ENCODE measurements around the gene NRG2. TPM values are rescaled to one million over a fixed set of nuclear protein-coding genes. Genes with fewer than 3 reads are reported as not detected.
A peak's percentile ranks its signal among the peaks of the same experiment; 100 is the strongest.

Gene NRG2
- polyA plus RNA-seq, 2 of the 4 experiments (the other 2 are of a cell fraction) = 1.0 to 1.1 TPM

- TF ChIP-seq E2F6 (IDR thresholded peaks at IDR 0.05; ENCODE audit: borderline replicate concordance, low read depth) = no peak
These were observed 203.2 kb downstream of the NRG2 start (continued) for GRCh38 chr5:139839918-139840317.

GRCh38 chr5:139839232-139839815 lies 203.8 kb downstream of the NRG2 start:
- H3K4me3 ChIP-seq = no peak overlapping the region
- no peaks in the 10 kb centered on the region for H3K9me3 ChIP-seq
- H3K4me1 ChIP-seq = no peaks in the 10 kb centered on the region
- no peak for TF ChIP-seq FOSL2 (IDR thresholded peaks at IDR 0.05)
- TF ChIP-seq FOSL2 (CRISPR knock-in tag; IDR thresholded peaks at IDR 0.05) = peak; percentile 22; the same call in 1 of the 2 replicates
- no peak for TF ChIP-seq ESRRA (IDR thresholded peaks at IDR 0.05; ENCODE audit: borderline replicate concordance, low read length)
- no peak for TF ChIP-seq CEBPB (IDR thresholded peaks at IDR 0.05)
- no peak for TF ChIP-seq MAFK (IDR thresholded peaks at IDR 0.05; ENCODE audit: partially characterized antibody)
- no peak for TF ChIP-seq EHF (CRISPR knock-in tag; IDR thresholded peaks at IDR 0.05)
- 78% methylated on average over 15 of the region's 16 CpGs for WGBS (ENCODE audit: missing lambda C conversion rate)
- DNase-seq (ENCODE audit: low read depth in 1 of 2, low spot score in 1 of 2) = no peak
- H3K4me2 ChIP-seq = no peak overlapping the region
- ATAC-seq = no peak
- no peak overlapping the region for H3K27ac ChIP-seq
- POLR2A ChIA-PET = no interaction called here
- CTCF ChIA-PET = interaction anchor here (0.7 to 5.6 kb wide), 7 partner anchors 17 to 130 kb away, joined by 3 to 43 read pairs (median 5); no protein-coding TSS in a partner anchor
- FAIRE-seq = no peak

- ChIA-PET CTCF (interaction anchor here (0.7 to 5.6 kb wide), 9 partner anchors 21 to 130 kb away, joined by 3 to 43 read pairs (median 4); no protein-coding TSS in a partner anchor), POLR2A (no interaction called here)
- TF ChIP-seq RFX5 (IDR thresholded peaks at IDR 0.05) = no peak
- whole genome bisulfite sequencing (ENCODE audit: missing lambda C conversion rate) = 54% methylated on average over 11 of the region's 12 CpGs
- FAIRE-seq (no peak), ATAC-seq (no peak), DNase-seq (ENCODE audit: low read depth in 1 of 2, low spot score in 1 of 2) (no peak)
- H3K27ac ChIP-seq = no peak overlapping the region
- H3K4me2 ChIP-seq = no peak overlapping the region
- no peaks in the 10 kb centered on the region for H3K4me1 ChIP-seq
- no peak overlapping the region for H3K4me3 ChIP-seq
- H3K9me3 ChIP-seq = no peaks in the 10 kb centered on the region
These were observed 204.5 kb downstream of the NRG2 start for GRCh38 chr5:139838381-139839197.

GRCh38 chr5:139837711-139838380 lies 205.3 kb downstream of the NRG2 start:
- 61% methylated on average over 10 of the region's 10 CpGs for WGBS (ENCODE audit: missing lambda C conversion rate)
- Histone ChIP-seq H3K4me1 (no peaks in the 10 kb centered on the region), H3K27ac (no peak overlapping the region), H3K9me3 (no peaks in the 10 kb centered on the region), H3K4me2 (no peak overlapping the region), H3K4me3 (no peak overlapping the region)
- no peak; a peak in 1 of 6 replicates for ATAC-seq
- ChIA-PET POLR2A (no interaction called here), CTCF (interaction anchor here (0.8 to 5.6 kb wide), 7 partner anchors 28 to 131 kb away, joined by 3 to 43 read pairs (median 3); no protein-coding TSS in a partner anchor)
- no peak for TF ChIP-seq CTCF (IDR thresholded peaks at IDR 0.05)
- no peak for TF ChIP-seq BCL3 (IDR thresholded peaks at IDR 0.05)
- no peak for TF ChIP-seq RFX5 (IDR thresholded peaks at IDR 0.05)
- no peak for TF ChIP-seq SMC3 (IDR thresholded peaks at IDR 0.05)
- no peak for TF ChIP-seq HOXB5 (CRISPR knock-in tag; IDR thresholded peaks at IDR 0.05)
- no peak for TF ChIP-seq GATA3 (IDR thresholded peaks at IDR 0.05; ENCODE audit: borderline replicate concordance)
- no peak for TF ChIP-seq NR3C1 (IDR thresholded peaks at IDR 0.05)
- TF ChIP-seq USF2 (IDR thresholded peaks at IDR 0.05) = no peak
- TF ChIP-seq BHLHE40 (IDR thresholded peaks at IDR 0.05; ENCODE audit: low read depth, low read length) = no peak
- no peak for TF ChIP-seq RCOR1 (IDR thresholded peaks at IDR 0.05; ENCODE audit: low read depth, low read length)
- TF ChIP-seq TFCP2L1 (CRISPR knock-in tag; IDR thresholded peaks at IDR 0.05) = no peak
- no peak for TF ChIP-seq CHD2 (IDR thresholded peaks at IDR 0.05; ENCODE audit: low read length, partially characterized antibody)
- no peak for TF ChIP-seq MYC (IDR thresholded peaks at IDR 0.05; ENCODE audit: borderline replicate concordance, low read length)
- no peak for TF ChIP-seq EP300 (IDR thresholded peaks at IDR 0.05)
- no peak for FAIRE-seq
- DNase-seq (ENCODE audit: low read depth in 1 of 2, low spot score in 1 of 2) = no peak

Measured in A549 (cell line).